ENCODE results near the gene NAPG.

DNA sequence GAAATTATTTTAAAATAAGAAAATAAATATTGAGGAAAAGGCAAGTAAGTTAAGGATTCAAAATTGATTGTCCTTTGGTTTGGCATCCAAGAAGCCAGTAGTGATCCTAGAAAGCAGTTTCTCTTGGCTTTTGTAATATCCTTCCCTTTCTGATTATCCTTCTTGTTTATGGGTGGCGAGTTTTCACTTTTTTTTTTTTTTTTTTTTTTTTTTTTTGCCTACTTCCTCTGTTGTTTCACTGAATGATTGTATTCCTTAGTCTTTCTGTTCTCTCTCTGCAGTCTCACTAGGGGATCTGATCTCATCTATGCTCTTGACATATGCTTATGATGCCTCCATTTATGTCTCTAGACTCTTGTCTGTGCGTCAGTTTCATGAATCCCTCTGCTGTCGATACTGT is 4.2 kb downstream of the NAPG start:
- TF ChIP-seq, protein P1, sequence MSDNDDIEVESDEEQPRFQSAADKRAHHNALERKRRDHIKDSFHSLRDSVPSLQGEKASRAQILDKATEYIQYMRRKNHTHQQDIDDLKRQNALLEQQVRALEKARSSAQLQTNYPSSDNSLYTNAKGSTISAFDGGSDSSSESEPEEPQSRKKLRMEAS (CRISPR knock-in tag; IDR thresholded peaks at IDR 0.05), result no peak
- TF ChIP-seq, protein P2, sequence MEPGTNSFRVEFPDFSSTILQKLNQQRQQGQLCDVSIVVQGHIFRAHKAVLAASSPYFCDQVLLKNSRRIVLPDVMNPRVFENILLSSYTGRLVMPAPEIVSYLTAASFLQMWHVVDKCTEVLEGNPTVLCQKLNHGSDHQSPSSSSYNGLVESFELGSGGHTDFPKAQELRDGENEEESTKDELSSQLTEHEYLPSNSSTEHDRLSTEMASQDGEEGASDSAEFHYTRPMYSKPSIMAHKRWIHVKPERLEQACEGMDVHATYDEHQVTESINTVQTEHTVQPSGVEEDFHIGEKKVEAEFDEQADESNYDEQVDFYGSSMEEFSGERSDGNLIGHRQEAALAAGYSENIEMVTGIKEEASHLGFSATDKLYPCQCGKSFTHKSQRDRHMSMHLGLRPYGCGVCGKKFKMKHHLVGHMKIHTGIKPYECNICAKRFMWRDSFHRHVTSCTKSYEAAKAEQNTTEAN (CRISPR knock-in tag; IDR thresholded peaks at IDR 0.05), result no peak
